Neuronal stem cell (in vitro differentiated cells): ENCODE data around the gene HES5.

Experiments used
- DNase-seq: peaks from one replicate; pipeline ENCODE4 v3.0.0-alpha.2; 2013; ENCODE audit warnings: low spot score
- H2AFZ ChIP-seq: one replicate; pipeline ENCODE4 v1.6.1; 2013; ENCODE audit warnings: mild to moderate bottlenecking, low read length, inconsistent platforms
- H2AK5ac ChIP-seq: 2 replicates; pipeline ENCODE4 v1.6.1; 2013; ENCODE audit warnings: low read depth, mild to moderate bottlenecking, inconsistent platforms, low read length, moderate library complexity, mixed read lengths
- H2BK120ac ChIP-seq: 2 replicates; pipeline ENCODE4 v1.6.1; 2013; ENCODE audit warnings: low read depth, mild to moderate bottlenecking, inconsistent platforms, low read length, moderate library complexity, mixed read lengths
- H2BK12ac ChIP-seq: one replicate; pipeline ENCODE4 v1.6.1; 2013; ENCODE audit warnings: low read length, inconsistent platforms
- H2BK15ac ChIP-seq: 2 replicates; pipeline ENCODE4 v1.6.1; 2013; ENCODE audit warnings: mild to moderate bottlenecking, low read length, inconsistent platforms, mixed read lengths
- H2BK5ac ChIP-seq: one replicate; pipeline ENCODE4 v1.6.1; 2013; ENCODE audit warnings: inconsistent platforms, mild to moderate bottlenecking, low read length, moderate library complexity
- H3K14ac ChIP-seq: one replicate; pipeline ENCODE4 v1.6.1; 2013; ENCODE audit warnings: low read length, inconsistent platforms
- H3K18ac ChIP-seq: 2 replicates; pipeline ENCODE4 v1.6.1; 2013; ENCODE audit warnings: low read length, inconsistent platforms
- H3K23ac ChIP-seq: 2 replicates; pipeline ENCODE4 v1.6.1; 2013; ENCODE audit warnings: low read depth, mild to moderate bottlenecking, mixed read lengths, low read length, inconsistent platforms; ENCODE audit not compliant: poor library complexity
- H3K27ac ChIP-seq: replicated peaks from 3 replicates; pipeline ENCODE4 v1.5.1; 2013; ENCODE audit warnings: low read length, inconsistent platforms
- H3K27me3 ChIP-seq, 3 experiments: 2 replicates each; pipeline ENCODE4 v1.6.1; 2013; ENCODE audit warnings: low read length in 3 of 3, mild to moderate bottlenecking in 2 of 3, inconsistent platforms in 1 of 3, low read depth in 1 of 3, mixed read lengths in 1 of 3, moderate library complexity in 1 of 3; ENCODE audit not compliant: control insufficient read depth in 3 of 3, insufficient read depth in 3 of 3
- H3K36me3 ChIP-seq, 2 donors: replicated peaks in 1 of 2; 2 replicates each; pipeline ENCODE4 v1.6.1; 2013; ENCODE audit warnings: low read length in 2 of 2; ENCODE audit not compliant: control insufficient read depth in 2 of 2, insufficient read depth in 2 of 2
- H3K4ac ChIP-seq: 2 replicates; pipeline ENCODE4 v1.6.1; 2013; ENCODE audit warnings: inconsistent platforms, mild to moderate bottlenecking, low read length, moderate library complexity
- H3K4me1 ChIP-seq, 2 donors: 1 replicate in 1 of 2; 2 replicates in 1 of 2; pipeline ENCODE4 v1.6.1; 2013; ENCODE audit warnings: low read length in 2 of 2, low read depth in 1 of 2; ENCODE audit not compliant: control insufficient read depth in 2 of 2, insufficient read depth in 1 of 2
- H3K4me2 ChIP-seq: one replicate; pipeline ENCODE4 v1.6.1; 2013; ENCODE audit warnings: mild to moderate bottlenecking, low read length, inconsistent platforms; ENCODE audit not compliant: insufficient read depth, poor library complexity, severe bottlenecking
- H3K4me3 ChIP-seq, 2 donors: 2 replicates each; pipeline ENCODE4 v1.5.1; 2013; ENCODE audit warnings: low read length in 2 of 2, mild to moderate bottlenecking in 2 of 2, inconsistent platforms in 1 of 2, moderate library complexity in 1 of 2
- H3K79me1 ChIP-seq: one replicate; pipeline ENCODE4 v1.6.1; 2013; ENCODE audit warnings: low read depth, mild to moderate bottlenecking, inconsistent platforms, low read length, moderate library complexity
- H3K9ac ChIP-seq: one replicate; pipeline ENCODE4 v1.6.1; 2013; ENCODE audit warnings: mild to moderate bottlenecking, low read depth, low read length, inconsistent platforms; ENCODE audit not compliant: poor library complexity
- H3K9me3 ChIP-seq, 2 donors: replicated peaks in 1 of 2; 2 replicates each; pipeline versions ENCODE3 to v1.6.1; 2013; ENCODE audit warnings: low read length in 2 of 2, mild to moderate bottlenecking in 2 of 2, inconsistent platforms in 1 of 2, low read depth in 1 of 2, mixed read lengths in 1 of 2, moderate library complexity in 1 of 2; ENCODE audit not compliant: control insufficient read depth in 2 of 2, insufficient read depth in 1 of 2
- H4K8ac ChIP-seq: one replicate; pipeline ENCODE4 v1.6.1; 2013; ENCODE audit warnings: low read depth, mild to moderate bottlenecking, inconsistent platforms, low read length, moderate library complexity
- H4K91ac ChIP-seq: one replicate; pipeline ENCODE4 v1.6.1; 2013; ENCODE audit warnings: low read length, low read depth, mild to moderate bottlenecking, inconsistent platforms; ENCODE audit not compliant: poor library complexity
- WGBS, 2 donors: extraction: QIAGEN DNeasy Blood & Tissue Kit; methylation state at CpG; one replicate each; pipeline ENCODE4 v1.1.7; 2013; ENCODE audit warnings: missing lambda C conversion rate in 2 of 2, mixed read lengths in 1 of 2; ENCODE audit not compliant: insufficient read length in 2 of 2, insufficient replicate concordance in 1 of 2; ENCODE audit errors: extremely low coverage in 2 of 2; 5-methylcytosine and 5-hydroxymethylcytosine counted together

HES5 gene

DNA sequence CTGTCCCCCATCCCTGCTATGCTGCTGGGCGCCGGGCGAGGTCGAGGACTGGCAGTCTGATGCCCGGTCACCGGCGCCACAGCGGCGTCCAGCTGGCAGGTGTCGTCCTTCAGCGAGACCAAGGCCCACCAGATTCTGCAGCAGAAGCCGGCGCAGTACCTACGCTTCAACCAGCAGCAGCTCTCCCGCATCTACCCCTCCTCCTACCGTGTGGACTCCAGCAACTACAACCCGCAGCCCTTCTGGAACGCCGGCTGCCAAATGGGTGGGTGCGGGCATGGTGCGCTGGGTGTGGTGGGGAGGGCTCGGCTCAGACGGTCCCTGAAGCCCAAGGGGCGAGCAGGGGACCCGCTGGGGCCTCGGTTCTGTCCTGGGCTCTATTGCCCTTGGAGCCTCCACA, 33.3 kb downstream of the HES5 start:
- Histone ChIP-seq H2BK5ac (no peak overlapping the region), H3K4me2 (no peak overlapping the region), H3K27me3 (peaks cover 0 to 59% (median 0%) of the 10 kb centered on the region in 3 experiments), H3K79me1 (no peaks in the 10 kb centered on the region), H3K4me3 (no peak overlapping the region), H2BK15ac (no peak overlapping the region), H3K9me3 (no peaks in the 10 kb centered on the region), H3K18ac (peak overlapping the region; percentile 64), H2AK5ac (peak overlapping the region; percentile 92), H3K4me1 (peaks cover 2 to 3% of the 10 kb centered on the region in 2 donors), H4K8ac (no peak overlapping the region), H3K9ac (peak overlapping the region; percentile 70), H3K23ac (peak overlapping the region; percentile 87), H3K27ac (no peak overlapping the region), H2AFZ (no peak overlapping the region), H2BK12ac (no peak overlapping the region), H3K36me3 (no peaks in the 10 kb centered on the region), H2BK120ac (no peak overlapping the region), H3K14ac (peak overlapping the region; percentile 94), H4K91ac (no peak overlapping the region), H3K4ac (no peak overlapping the region)
- DNase-seq: no peak
- no CpG with 5 or more reads among the region's 26 CpGs for WGBS, 2 donors

GRCh38 chr1:2496087-2496622, 33.9 kb downstream of the HES5 start:
- H2BK12ac ChIP-seq: peak overlapping the region; percentile 84
- no peak overlapping the region for H2BK5ac ChIP-seq
- no peak for DNase-seq
- H4K91ac ChIP-seq: no peak overlapping the region
- no peaks in the 10 kb centered on the region for H3K79me1 ChIP-seq
- no peaks in the 10 kb centered on the region for H3K36me3 ChIP-seq
- H3K4me3 ChIP-seq: no peak overlapping the region
- peak overlapping the region; percentile 92 for H2AK5ac ChIP-seq
- H3K14ac ChIP-seq: peak overlapping the region; percentile 94
- no peak overlapping the region for H3K27ac ChIP-seq
- no peaks in the 10 kb centered on the region for H3K9me3 ChIP-seq
- H3K27me3 ChIP-seq: peaks cover 0 to 65% (median 0%) of the 10 kb centered on the region in 3 experiments
- peak overlapping the region; percentile 64 for H2BK15ac ChIP-seq
- H3K4me2 ChIP-seq: no peak overlapping the region
- peak overlapping the region; percentile 60 for H3K9ac ChIP-seq
- peak overlapping the region; percentile 87 for H3K23ac ChIP-seq
- H3K4me1 ChIP-seq: peaks cover 0 to 3% of the 10 kb centered on the region in 2 donors
- no peak overlapping the region for H3K4ac ChIP-seq
- H3K18ac ChIP-seq: peak overlapping the region; percentile 57
- H2BK120ac ChIP-seq: no peak overlapping the region
- no peak overlapping the region for H2AFZ ChIP-seq
- no peak overlapping the region for H4K8ac ChIP-seq
- WGBS, 2 donors: no CpG with 5 or more reads among the region's 28 CpGs

GRCh38 chr1:2495546-2495945, 34.5 kb downstream of the HES5 start:
- Histone ChIP-seq H2AK5ac (peak overlapping the region; percentile 92), H2BK12ac (no peak overlapping the region), H2AFZ (no peak overlapping the region), H3K4me2 (no peak overlapping the region), H2BK120ac (no peak overlapping the region), H3K18ac (no peak overlapping the region), H3K9ac (no peak overlapping the region), H3K27me3 (peaks cover 0 to 71% (median 0%) of the 10 kb centered on the region in 3 experiments), H3K4me1 (peaks cover 0 to 3% of the 10 kb centered on the region in 2 donors), H4K91ac (no peak overlapping the region), H3K9me3 (no peaks in the 10 kb centered on the region), H2BK15ac (peak overlapping the region; percentile 64), H2BK5ac (no peak overlapping the region), H3K23ac (no peak overlapping the region), H3K4me3 (no peak overlapping the region), H3K4ac (no peak overlapping the region), H4K8ac (no peak overlapping the region), H3K14ac (no peak overlapping the region), H3K27ac (no peak overlapping the region), H3K79me1 (no peaks in the 10 kb centered on the region), H3K36me3 (no peaks in the 10 kb centered on the region)
- DNase-seq: no peak
- WGBS, 2 donors: no CpG with 5 or more reads among the region's 12 CpGs

DNA sequence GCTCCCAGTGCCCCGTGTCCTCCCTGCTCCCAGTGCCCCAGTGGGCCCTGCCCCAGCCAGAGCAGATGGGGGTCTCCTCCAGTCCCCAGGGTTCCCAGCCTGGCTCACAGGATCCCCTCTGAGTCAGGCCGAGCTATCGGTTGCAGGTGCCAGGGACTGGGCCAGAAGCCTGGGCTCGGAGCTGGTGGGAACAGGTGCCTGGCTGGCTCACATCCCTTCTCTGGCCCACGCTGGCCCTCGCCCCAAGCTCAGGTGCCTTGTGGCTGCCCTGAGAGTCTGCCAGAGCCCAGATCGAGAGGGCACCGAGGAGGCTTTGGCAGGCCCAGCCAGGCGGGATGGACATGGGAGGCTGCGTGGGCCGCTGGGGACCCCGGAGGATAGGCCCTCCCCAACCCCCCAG, 35.0 kb downstream of the HES5 start:
- Histone ChIP-seq H2BK12ac (no peak overlapping the region), H3K27me3 (peaks cover 0 to 77% (median 0%) of the 10 kb centered on the region in 3 experiments), H3K23ac (peak overlapping the region; percentile 55), H2BK120ac (no peak overlapping the region), H2AK5ac (peak overlapping the region; percentile 92), H2BK15ac (peak overlapping the region; percentile 64), H3K36me3 (no peaks in the 10 kb centered on the region), H3K4me3 (no peak overlapping the region), H2BK5ac (no peak overlapping the region), H3K4me1 (no peaks in the 10 kb centered on the region), H3K9me3 (no peaks in the 10 kb centered on the region), H4K8ac (no peak overlapping the region), H3K79me1 (peaks cover 1% of the 10 kb centered on the region), H3K4ac (no peak overlapping the region), H3K27ac (no peak overlapping the region), H3K18ac (peak overlapping the region; percentile 71), H2AFZ (no peak overlapping the region), H4K91ac (peak overlapping the region; percentile 53), H3K4me2 (no peak overlapping the region), H3K14ac (peak overlapping the region; percentile 38), H3K9ac (no peak overlapping the region)
- no peak for DNase-seq
- WGBS, 2 donors: no CpG with 5 or more reads among the region's 12 CpGs
